ENCODE data around the gene STAT3.

The STAT3 gene

GRCh38 chr17:42287305-42287976, 100.8 kb downstream of the STAT3 start:
- no peak for TF ChIP-seq CTCF (IDR thresholded peaks at IDR 0.05)

- TF ChIP-seq CTCF (IDR thresholded peaks at IDR 0.05) = no peak
Measured at GRCh38 chr17:42286411-42287221, 101.6 kb downstream of the STAT3 start.

GRCh38 chr17:42285346-42286050, 102.7 kb downstream of the STAT3 start:
- no peak for TF ChIP-seq CTCF (IDR thresholded peaks at IDR 0.05)

GRCh38 chr17:42284566-42284965, 103.7 kb downstream of the STAT3 start:
- no peak for TF ChIP-seq CTCF (IDR thresholded peaks at IDR 0.05)

GRCh38 chr17:42284024-42284369, 104.2 kb downstream of the STAT3 start:
- TF ChIP-seq CTCF (IDR thresholded peaks at IDR 0.05) = no peak

GRCh38 chr17:42283241-42284023, 104.8 kb downstream of the STAT3 start:
- no peak for TF ChIP-seq CTCF (IDR thresholded peaks at IDR 0.05)

- no peak for TF ChIP-seq CTCF (IDR thresholded peaks at IDR 0.05)
Measured at GRCh38 chr17:42282478-42283080, 105.7 kb downstream of the STAT3 start.
